Keratinocyte (primary cell): ENCODE data around the gene GFI1B.

ENCODE experiments used
- EZH2 ChIP-seq: IDR thresholded peaks from one replicate; pipeline ENCODE4 v1.6.1; 2012; ENCODE audit warnings: inconsistent platforms, mild to moderate bottlenecking, low read length, moderate library complexity
- TF ChIP-seq, protein P1 (sequence below), 3 experiments: IDR thresholded peaks in 1 of 3; conservative IDR thresholded peaks in 1 of 3; optimal IDR thresholded peaks in 1 of 3; 2 replicates in 2 of 3; 3 replicates in 1 of 3; pipeline versions ENCODE3 to v1.5.1; 2011; ENCODE audit warnings: low read length in 3 of 3, mild to moderate bottlenecking in 3 of 3, moderate library complexity in 2 of 3, control low read depth in 1 of 3, inconsistent platforms in 1 of 3; ENCODE audit not compliant: insufficient read depth in 2 of 3; ENCODE audit errors: extremely low read depth in 1 of 3

DNA sequence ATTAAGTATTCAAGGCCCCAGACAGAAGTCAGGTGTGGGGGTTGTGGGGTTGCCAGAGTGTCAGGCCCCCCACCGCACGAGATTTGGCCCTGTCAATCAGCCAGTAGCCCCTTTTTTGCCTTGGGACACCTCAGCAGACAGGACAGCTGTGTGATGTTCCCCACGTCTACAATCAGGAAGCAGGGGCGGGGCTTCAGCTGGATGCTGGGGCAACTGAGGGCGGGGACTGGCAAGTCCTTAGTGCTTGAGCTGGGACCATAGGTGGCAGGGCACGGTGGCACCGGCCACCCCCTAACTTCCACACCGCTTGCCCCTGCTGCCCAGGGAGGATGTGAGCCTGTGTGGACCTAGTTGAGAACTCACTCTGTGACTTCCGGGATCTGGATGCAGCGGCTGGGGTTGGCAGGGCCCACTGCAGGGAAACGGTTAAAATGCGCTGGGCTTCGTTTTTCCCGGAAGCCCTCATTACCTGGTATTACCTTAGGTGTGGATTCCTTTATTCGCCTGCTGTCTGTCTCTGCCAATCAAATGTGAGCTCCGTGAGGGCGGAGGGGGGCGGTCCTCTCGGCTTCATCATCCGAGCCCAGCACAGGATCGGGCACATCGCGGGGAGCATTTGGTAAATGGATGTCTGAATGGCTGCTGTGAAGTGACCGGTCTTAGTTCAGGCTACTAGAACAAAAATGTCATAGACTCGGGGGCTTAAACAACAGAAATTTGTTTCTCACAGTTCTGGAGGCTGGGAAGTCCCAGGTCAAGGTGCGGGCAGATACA, 44.8 kb downstream of the GFI1B start:
- TF ChIP-seq, protein P1, sequence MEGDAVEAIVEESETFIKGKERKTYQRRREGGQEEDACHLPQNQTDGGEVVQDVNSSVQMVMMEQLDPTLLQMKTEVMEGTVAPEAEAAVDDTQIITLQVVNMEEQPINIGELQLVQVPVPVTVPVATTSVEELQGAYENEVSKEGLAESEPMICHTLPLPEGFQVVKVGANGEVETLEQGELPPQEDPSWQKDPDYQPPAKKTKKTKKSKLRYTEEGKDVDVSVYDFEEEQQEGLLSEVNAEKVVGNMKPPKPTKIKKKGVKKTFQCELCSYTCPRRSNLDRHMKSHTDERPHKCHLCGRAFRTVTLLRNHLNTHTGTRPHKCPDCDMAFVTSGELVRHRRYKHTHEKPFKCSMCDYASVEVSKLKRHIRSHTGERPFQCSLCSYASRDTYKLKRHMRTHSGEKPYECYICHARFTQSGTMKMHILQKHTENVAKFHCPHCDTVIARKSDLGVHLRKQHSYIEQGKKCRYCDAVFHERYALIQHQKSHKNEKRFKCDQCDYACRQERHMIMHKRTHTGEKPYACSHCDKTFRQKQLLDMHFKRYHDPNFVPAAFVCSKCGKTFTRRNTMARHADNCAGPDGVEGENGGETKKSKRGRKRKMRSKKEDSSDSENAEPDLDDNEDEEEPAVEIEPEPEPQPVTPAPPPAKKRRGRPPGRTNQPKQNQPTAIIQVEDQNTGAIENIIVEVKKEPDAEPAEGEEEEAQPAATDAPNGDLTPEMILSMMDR (optimal IDR thresholded peaks at IDR 0.05 in 1 of 3, IDR thresholded peaks at IDR 0.05 in 1 of 3, conservative IDR thresholded peaks at IDR 0.05 in 1 of 3; ENCODE audit: extremely low read depth in 1 of 3, insufficient read depth in 2 of 3, low read length in 3 of 3): no peak
- no peak for TF ChIP-seq EZH2
